T-helper 9 cell (primary cell): ENCODE results near the gene RPTOR.

Experiments used
- DNase-seq: peaks from one replicate; pipeline ENCODE4 v3.0.0-alpha.2; 2020

RPTOR gene

GRCh38 chr17:80646328-80646727 is 101.7 kb downstream of the RPTOR start:
- no peak for DNase-seq

- no peak for DNase-seq
Measured at GRCh38 chr17:80647746-80648145, 103.1 kb downstream of the RPTOR start.

GRCh38 chr17:80649200-80649644 is 104.6 kb downstream of the RPTOR start:
- no peak for DNase-seq

- DNase-seq = peak; percentile 26
Measured at GRCh38 chr17:80649672-80650330, 105.2 kb downstream of the RPTOR start.

GRCh38 chr17:80650331-80650672 is 105.7 kb downstream of the RPTOR start:
- DNase-seq = no peak

GRCh38 chr17:80650751-80651518 is 106.3 kb downstream of the RPTOR start:
- no peak for DNase-seq

GRCh38 chr17:80652756-80653330 is 108.2 kb downstream of the RPTOR start:
- DNase-seq = no peak

GRCh38 chr17:80653856-80654255 is 109.2 kb downstream of the RPTOR start:
- DNase-seq = no peak

- DNase-seq = no peak
Measured at GRCh38 chr17:80655608-80656007, 111.0 kb downstream of the RPTOR start.

- DNase-seq = no peak
Measured at GRCh38 chr17:80656590-80656989, 112.0 kb downstream of the RPTOR start.

GRCh38 chr17:80657561-80657960 is 112.9 kb downstream of the RPTOR start:
- DNase-seq = no peak

GRCh38 chr17:80658821-80659220 is 114.2 kb downstream of the RPTOR start:
- DNase-seq = no peak

- no peak for DNase-seq
Measured at GRCh38 chr17:80659651-80660050, 115.0 kb downstream of the RPTOR start.

- no peak for DNase-seq
Measured at GRCh38 chr17:80660527-80661198, 116.0 kb downstream of the RPTOR start.

GRCh38 chr17:80662557-80662956 is 117.9 kb downstream of the RPTOR start:
- DNase-seq = no peak

GRCh38 chr17:80663781-80664206 is 119.2 kb downstream of the RPTOR start:
- no peak for DNase-seq

GRCh38 chr17:80664217-80664790 is 119.7 kb downstream of the RPTOR start:
- no peak for DNase-seq

GRCh38 chr17:80665792-80666191 is 121.2 kb downstream of the RPTOR start:
- DNase-seq = no peak

- no peak for DNase-seq
Measured at GRCh38 chr17:80666867-80667266, 122.2 kb downstream of the RPTOR start.

- no peak for DNase-seq
Measured at GRCh38 chr17:80667462-80668277, 123.0 kb downstream of the RPTOR start.

GRCh38 chr17:80668375-80669148 is 123.9 kb downstream of the RPTOR start:
- DNase-seq = no peak
